Activated CD8-positive, alpha-beta T cell treated with anti-CD3 and anti-CD28 coated beads, Interleukin-2, amount 10 ng/mL, durations not matched to agents 7 days and 5 days (primary cell): ENCODE data around the gene CTNNA1. TPM values are rescaled to one million over a fixed set of nuclear protein-coding genes. Genes with fewer than 3 reads are reported as not detected.

Experiments used
- ATAC-seq: fragments of 150-1000 bp; cut with Tn5 transposase; one replicate; pipeline ENCODE4 v1.10.0; 2021; ENCODE audit warnings: moderate library complexity
- CTCF ChIA-PET: fragments of 350-600 bp; sonication (Branson Sonifier 250); formaldehyde crosslinking; loops from one replicate; lab custom pipeline; 2021; ENCODE audit warnings: antibody characterized with exemption; lab: Charles Lee
- POLR2A ChIA-PET: fragments of 350-600 bp; sonication (Branson Sonifier 250); formaldehyde crosslinking; loops from one replicate; lab custom pipeline; 2021; ENCODE audit warnings: antibody characterized with exemption; lab: Charles Lee
- DNase-seq: peaks from one replicate; pipeline ENCODE4 v3.0.0-alpha.2; 2020
- H3K27ac Mint-ChIP-seq: one replicate; pipeline ENCODE4 v1.8.0; 2021; ENCODE audit warnings: mild to moderate bottlenecking, mixed read lengths
- H3K27me3 Mint-ChIP-seq: one replicate; pipeline ENCODE4 v1.8.0; 2021; ENCODE audit warnings: low read depth, mixed read lengths
- H3K36me3 Mint-ChIP-seq: one replicate; pipeline ENCODE4 v1.8.0; 2021; ENCODE audit warnings: low read depth, mixed read lengths
- H3K4me1 Mint-ChIP-seq: one replicate; pipeline ENCODE4 v1.8.0; 2021; ENCODE audit warnings: low read depth, mixed read lengths
- H3K4me3 Mint-ChIP-seq: one replicate; pipeline ENCODE4 v1.8.0; 2021; ENCODE audit warnings: mild to moderate bottlenecking, mixed read lengths
- H3K9me3 Mint-ChIP-seq: one replicate; pipeline ENCODE4 v1.8.0; 2022; ENCODE audit warnings: mixed read lengths; ENCODE audit not compliant: insufficient read depth
- total RNA-seq, 2 experiments: library from RNA; stranded (reverse); gene quantifications; one replicate each; pipeline ENCODE4 v1.2.3, GENCODE V29; 2021

Gene CTNNA1
- total RNA-seq, 2 experiments from 2014 or later: 22.4 to 22.9 TPM

GRCh38 chr5:138870611-138871010, 117.4 kb downstream of the CTNNA1 start:
- peaks cover 32% of the 10 kb centered on the region for H3K27me3 Mint-ChIP-seq
- H3K36me3 Mint-ChIP-seq: no peaks in the 10 kb centered on the region
- no peaks in the 10 kb centered on the region for H3K9me3 Mint-ChIP-seq
- H3K27ac Mint-ChIP-seq: no peak overlapping the region
- ATAC-seq (no peak), DNase-seq (no peak)
- H3K4me3 Mint-ChIP-seq: no peak overlapping the region
- CTCF ChIA-PET: interaction anchor here (0.8 kb wide), 1 partner anchor 294 kb away, joined by 3 read pairs; no protein-coding TSS in a partner anchor
- no peaks in the 10 kb centered on the region for H3K4me1 Mint-ChIP-seq
- POLR2A ChIA-PET: no interaction called here

GRCh38 chr5:138872841-138873465, 119.7 kb downstream of the CTNNA1 start:
- ChIA-PET CTCF (interaction anchor here (1.3 kb wide), 1 partner anchor 378 kb away, joined by 3 read pairs; no protein-coding TSS in a partner anchor), POLR2A (no interaction called here)
- Mint-ChIP-seq H3K9me3 (no peaks in the 10 kb centered on the region), H3K4me1 (no peaks in the 10 kb centered on the region), H3K36me3 (no peaks in the 10 kb centered on the region), H3K27me3 (peaks cover 38% of the 10 kb centered on the region), H3K4me3 (no peak overlapping the region), H3K27ac (no peak overlapping the region)
- DNase-seq: no peak
- no peak for ATAC-seq

- Mint-ChIP-seq H3K4me3 (no peak overlapping the region), H3K36me3 (no peaks in the 10 kb centered on the region)
- CTCF ChIA-PET: no interaction called here
Measured at GRCh38 chr5:138873466-138874221, 120.4 kb downstream of the CTNNA1 start.

GRCh38 chr5:138874241-138874640, 121.0 kb downstream of the CTNNA1 start:
- DNase-seq (no peak), ATAC-seq (no peak)
- H3K4me1 Mint-ChIP-seq: no peaks in the 10 kb centered on the region
- no peaks in the 10 kb centered on the region for H3K9me3 Mint-ChIP-seq
- H3K27ac Mint-ChIP-seq: no peak overlapping the region
- CTCF ChIA-PET: interaction anchor here (0.9 kb wide), 1 partner anchor 111 kb away, joined by 3 read pairs; no protein-coding TSS in a partner anchor
- no peak overlapping the region for H3K4me3 Mint-ChIP-seq
- peaks cover 38% of the 10 kb centered on the region for H3K27me3 Mint-ChIP-seq
- H3K36me3 Mint-ChIP-seq: no peaks in the 10 kb centered on the region
- POLR2A ChIA-PET: interaction anchor here (0.5 kb wide), 1 partner anchor 289 kb away, joined by 3 read pairs; no protein-coding TSS in a partner anchor

More at GRCh38 chr5:138873466-138874221, 120.4 kb downstream of the CTNNA1 start:
- peaks cover 38% of the 10 kb centered on the region for H3K27me3 Mint-ChIP-seq
- POLR2A ChIA-PET: interaction anchor here (0.5 kb wide), 1 partner anchor 289 kb away, joined by 3 read pairs; no protein-coding TSS in a partner anchor
- no peak for ATAC-seq
- H3K27ac Mint-ChIP-seq: no peak overlapping the region
- H3K9me3 Mint-ChIP-seq: no peaks in the 10 kb centered on the region
- no peak for DNase-seq
- H3K4me1 Mint-ChIP-seq: no peaks in the 10 kb centered on the region

GRCh38 chr5:138874771-138875551, 121.7 kb downstream of the CTNNA1 start, which contains the start of gene LRRTM2:
LRRTM2 (minus strand) TSS chr5:138875335; CDS start chr5:138874911, 424 bp downstream.
- Mint-ChIP-seq H3K27ac (no peak within 1 kb of the TSS), H3K36me3 (no peaks in the 10 kb centered on the region), H3K9me3 (no peaks in the 10 kb centered on the region), H3K4me1 (no peaks in the 10 kb centered on the region), H3K4me3 (no peak within 1 kb of the TSS), H3K27me3 (peaks cover 38% of the 10 kb centered on the region)
- ChIA-PET POLR2A (no interaction called here), CTCF (interaction anchor here (0.9 kb wide), 1 partner anchor 111 kb away, joined by 3 read pairs; no protein-coding TSS in a partner anchor)
- DNase-seq (no peak), ATAC-seq (no peak)

- Mint-ChIP-seq H3K27ac (no peak overlapping the region), H3K4me3 (no peak overlapping the region), H3K36me3 (no peaks in the 10 kb centered on the region), H3K9me3 (no peaks in the 10 kb centered on the region), H3K4me1 (no peaks in the 10 kb centered on the region), H3K27me3 (peaks cover 35% of the 10 kb centered on the region)
- DNase-seq (no peak), ATAC-seq (no peak)
- ChIA-PET CTCF (no interaction called here), POLR2A (no interaction called here)
Measured at GRCh38 chr5:138875552-138875875, 122.3 kb downstream of the CTNNA1 start.

- ChIA-PET CTCF (no interaction called here), POLR2A (no interaction called here)
- H3K36me3 Mint-ChIP-seq: no peaks in the 10 kb centered on the region
- no peaks in the 10 kb centered on the region for H3K9me3 Mint-ChIP-seq
- no peak for DNase-seq
- no peak for ATAC-seq
- peaks cover 34% of the 10 kb centered on the region for H3K27me3 Mint-ChIP-seq
- no peaks in the 10 kb centered on the region for H3K4me1 Mint-ChIP-seq
- no peak overlapping the region for H3K4me3 Mint-ChIP-seq
- no peak overlapping the region for H3K27ac Mint-ChIP-seq
Measured at GRCh38 chr5:138875946-138876345, 122.7 kb downstream of the CTNNA1 start.

GRCh38 chr5:138876811-138877210, 123.6 kb downstream of the CTNNA1 start:
- ATAC-seq (no peak), DNase-seq (no peak)
- CTCF ChIA-PET: no interaction called here
- Mint-ChIP-seq H3K36me3 (no peaks in the 10 kb centered on the region), H3K4me1 (no peaks in the 10 kb centered on the region), H3K9me3 (no peaks in the 10 kb centered on the region), H3K4me3 (no peak overlapping the region), H3K27me3 (peaks cover 32% of the 10 kb centered on the region), H3K27ac (no peak overlapping the region)
- POLR2A ChIA-PET: no interaction called here

GRCh38 chr5:138878437-138879235, 125.4 kb downstream of the CTNNA1 start:
- peaks cover 23% of the 10 kb centered on the region for H3K27me3 Mint-ChIP-seq
- H3K4me3 Mint-ChIP-seq: no peak overlapping the region
- no peak for ATAC-seq
- H3K9me3 Mint-ChIP-seq: no peaks in the 10 kb centered on the region
- ChIA-PET POLR2A (no interaction called here), CTCF (interaction anchor here (1.0 to 1.2 kb wide), 3 partner anchors 12 to 525 kb away, joined by 3 to 4 read pairs (median 3); partner anchors contain the start of gene SPATA24)
- no peak for DNase-seq
- no peak overlapping the region for H3K27ac Mint-ChIP-seq
- H3K4me1 Mint-ChIP-seq: no peaks in the 10 kb centered on the region
- H3K36me3 Mint-ChIP-seq: no peaks in the 10 kb centered on the region

- Mint-ChIP-seq H3K4me3 (no peak overlapping the region), H3K36me3 (no peaks in the 10 kb centered on the region), H3K4me1 (no peaks in the 10 kb centered on the region), H3K9me3 (no peaks in the 10 kb centered on the region), H3K27me3 (peaks cover 25% of the 10 kb centered on the region), H3K27ac (no peak overlapping the region)
- POLR2A ChIA-PET: no interaction called here
- ATAC-seq (no peak), DNase-seq (no peak)
- CTCF ChIA-PET: no interaction called here
Measured at GRCh38 chr5:138883211-138883610, 130.0 kb downstream of the CTNNA1 start.

- Mint-ChIP-seq H3K27me3 (peaks cover 23% of the 10 kb centered on the region), H3K27ac (no peak overlapping the region), H3K4me3 (no peak overlapping the region), H3K4me1 (no peaks in the 10 kb centered on the region), H3K9me3 (no peaks in the 10 kb centered on the region), H3K36me3 (no peaks in the 10 kb centered on the region)
- ChIA-PET CTCF (no interaction called here), POLR2A (no interaction called here)
- ATAC-seq (no peak), DNase-seq (no peak)
Measured at GRCh38 chr5:138884094-138884493, 130.9 kb downstream of the CTNNA1 start.
